Prostate gland (tissue), 2 donors: ENCODE measurements around the gene CHTOP. TPM values are rescaled to one million over a fixed set of nuclear protein-coding genes. Genes with fewer than 3 reads are reported as not detected.
A peak's percentile ranks its signal among the peaks of the same experiment; 100 is the strongest.
"Not testable (repeated sequence)": the region's sequence is repeated elsewhere in the genome, so short reads cannot be mapped to it uniquely, and the experiment has no call there.

Source experiments
- DNase-seq: peaks from one replicate; pipeline ENCODE4 v3.0.0-alpha.2; 2019; ENCODE audit warnings: low spot score
- H3K27ac ChIP-seq, 2 donors: fragments of 200-600 bp; sonication (generic); 2 replicates each; pipeline ENCODE4 v1.5.1; 2017 to 2019
- H3K27me3 ChIP-seq: fragments of 200-600 bp; sonication (generic); replicated peaks from 2 replicates; pipeline ENCODE4 v1.5.1; 2019; ENCODE audit not compliant: insufficient read depth
- H3K36me3 ChIP-seq, 2 donors: fragments of 200-600 bp; sonication (generic); 1 replicate in 1 of 2; 2 replicates in 1 of 2; pipeline versions ENCODE4 v1.5.1 to v1.8.1; 2017 to 2019
- H3K4me1 ChIP-seq: fragments of 200-600 bp; sonication (generic); replicated peaks from 2 replicates; pipeline ENCODE4 v1.5.1; 2019
- H3K4me3 ChIP-seq, 2 donors: fragments of 200-600 bp; sonication (generic); 2 replicates each; pipeline ENCODE4 v1.5.1; 2017 to 2019
- H3K9me3 ChIP-seq: fragments of 200-600 bp; sonication (generic); 2 replicates; pipeline ENCODE4 v1.5.1; 2017
- POLR2A ChIP-seq: fragments of 450-650 bp; IDR thresholded peaks from one replicate; pipeline ENCODE4 v1.6.1; 2016; ENCODE audit warnings: antibody characterized with exemption, mild to moderate bottlenecking
- POLR2AphosphoS5 ChIP-seq: sonication (generic); formaldehyde crosslinking; IDR thresholded peaks from one replicate; pipeline ENCODE4 v1.6.1; 2017; ENCODE audit warnings: antibody characterized with exemption
- WGBS: methylation state at CpG from one replicate; pipeline ENCODE4 v1.1.5; 2018; 5-methylcytosine and 5-hydroxymethylcytosine counted together
- intact Hi-C: fragments of 100-400 bp; cut with DNase I; formaldehyde crosslinking; loops from one replicate; pipeline ENCODE4 v1.14.2; 2022
- total RNA-seq, 2 donors: library from RNA; depleted of rRNA; stranded (reverse); fragments of >200 nt; gene quantifications; one replicate each; pipeline ENCODE4 v1.1.0, GENCODE V29; 2016
- TF ChIP-seq, protein P1 (sequence below), 4 experiments: fragments of 200-600 bp in 2 of 4; fragments of 450-650 bp in 2 of 4; sonication (generic) in 2 of 4; IDR thresholded peaks; 1 replicate in 3 of 4; 2 replicates in 1 of 4; pipeline ENCODE4 v1.5.1; 2016 to 2019; ENCODE audit warnings: antibody characterized with exemption in 4 of 4, mild to moderate bottlenecking in 2 of 4, moderate library complexity in 2 of 4

The CHTOP gene
- total RNA-seq, 2 donors from 2014 or later = 60.6 to 74.4 TPM

DNA sequence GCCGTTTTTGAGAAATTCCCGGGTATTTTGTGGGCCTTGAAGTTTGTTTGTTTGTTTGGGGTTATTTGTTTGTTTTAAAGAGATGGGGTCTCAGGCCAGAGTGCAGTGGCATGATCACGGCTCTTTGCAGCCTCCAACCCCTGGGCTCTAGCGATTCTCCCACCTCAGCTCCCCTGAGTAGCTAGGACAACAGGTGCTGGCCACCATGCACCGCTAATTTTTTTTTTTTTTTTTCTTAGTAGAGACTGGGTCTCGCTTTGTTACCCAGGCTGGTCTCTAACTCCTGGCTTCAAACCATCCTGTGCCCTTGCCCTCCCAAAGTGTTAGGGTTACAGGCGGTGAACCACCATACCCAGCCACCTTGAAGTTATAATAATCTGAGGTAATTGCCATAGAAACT, 2.0 kb downstream of the CHTOP start:
- intact Hi-C loops = loop anchor here (2.0 kb wide), 1 partner anchor 23 kb away; the partner anchor contains the start of gene SNAPIN
- Histone ChIP-seq H3K27me3 (no peaks in the 10 kb centered on the region), H3K36me3 (peaks cover 4 to 9% of the 10 kb centered on the region in 2 donors), H3K4me1 (no peaks in the 10 kb centered on the region), H3K9me3 (no peaks in the 10 kb centered on the region), H3K4me3 (peak overlapping the region in 1 of 2 donors; percentile 93), H3K27ac (no peak overlapping the region)
- TF ChIP-seq, protein P1, sequence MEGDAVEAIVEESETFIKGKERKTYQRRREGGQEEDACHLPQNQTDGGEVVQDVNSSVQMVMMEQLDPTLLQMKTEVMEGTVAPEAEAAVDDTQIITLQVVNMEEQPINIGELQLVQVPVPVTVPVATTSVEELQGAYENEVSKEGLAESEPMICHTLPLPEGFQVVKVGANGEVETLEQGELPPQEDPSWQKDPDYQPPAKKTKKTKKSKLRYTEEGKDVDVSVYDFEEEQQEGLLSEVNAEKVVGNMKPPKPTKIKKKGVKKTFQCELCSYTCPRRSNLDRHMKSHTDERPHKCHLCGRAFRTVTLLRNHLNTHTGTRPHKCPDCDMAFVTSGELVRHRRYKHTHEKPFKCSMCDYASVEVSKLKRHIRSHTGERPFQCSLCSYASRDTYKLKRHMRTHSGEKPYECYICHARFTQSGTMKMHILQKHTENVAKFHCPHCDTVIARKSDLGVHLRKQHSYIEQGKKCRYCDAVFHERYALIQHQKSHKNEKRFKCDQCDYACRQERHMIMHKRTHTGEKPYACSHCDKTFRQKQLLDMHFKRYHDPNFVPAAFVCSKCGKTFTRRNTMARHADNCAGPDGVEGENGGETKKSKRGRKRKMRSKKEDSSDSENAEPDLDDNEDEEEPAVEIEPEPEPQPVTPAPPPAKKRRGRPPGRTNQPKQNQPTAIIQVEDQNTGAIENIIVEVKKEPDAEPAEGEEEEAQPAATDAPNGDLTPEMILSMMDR (IDR thresholded peaks at IDR 0.05) = no peak
- TF ChIP-seq POLR2AphosphoS5 (no peak), POLR2A (no peak)
- WGBS = 84% methylated on average over 7 of the region's 7 CpGs
- DNase-seq = no peak

DNA sequence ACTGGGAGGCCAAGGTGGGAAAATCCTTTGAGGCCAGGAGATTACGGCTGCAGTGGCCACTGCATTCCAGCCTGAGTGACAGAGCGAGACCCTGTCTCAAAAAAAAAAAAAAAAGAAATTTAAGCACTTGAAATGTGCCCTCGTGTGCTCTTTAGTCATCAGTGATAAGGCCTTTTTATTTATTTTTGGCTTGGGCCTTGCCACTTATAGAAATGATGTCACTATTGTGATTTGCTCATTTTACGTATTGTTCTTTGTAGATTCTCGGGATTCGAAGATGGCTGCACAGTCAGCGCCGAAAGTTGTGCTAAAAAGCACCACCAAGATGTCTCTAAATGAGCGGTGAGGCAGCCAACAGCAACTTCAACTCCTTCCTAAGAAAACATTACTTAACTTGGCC, 2.4 kb downstream of the CHTOP start:
- peaks cover 4 to 9% of the 10 kb centered on the region in 2 donors for H3K36me3 ChIP-seq
- H3K4me1 ChIP-seq = no peaks in the 10 kb centered on the region

DNA sequence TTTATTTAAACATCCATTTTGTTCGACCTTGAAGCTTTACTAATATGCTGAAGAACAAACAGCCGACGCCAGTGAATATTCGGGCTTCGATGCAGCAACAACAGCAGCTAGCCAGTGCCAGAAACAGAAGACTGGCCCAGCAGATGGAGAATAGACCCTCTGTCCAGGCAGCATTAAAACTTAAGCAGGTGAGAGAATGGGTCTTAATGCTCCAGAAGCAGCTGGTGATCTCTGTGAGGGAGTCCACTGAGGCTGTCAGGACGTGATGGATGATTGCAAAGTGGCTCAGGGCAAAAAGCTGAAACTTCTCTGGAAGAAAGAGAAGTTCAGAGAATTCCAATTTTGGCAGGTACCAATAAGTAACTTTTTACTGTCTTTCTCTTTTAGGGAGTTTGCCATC, 4.4 kb downstream of the CHTOP start:
- Histone ChIP-seq H3K4me3 (no peak overlapping the region), H3K36me3 (peaks cover 6 to 17% of the 10 kb centered on the region in 2 donors), H3K27me3 (no peaks in the 10 kb centered on the region), H3K27ac (peak overlapping the region; percentile 12 to 20), H3K4me1 (no peaks in the 10 kb centered on the region), H3K9me3 (no peaks in the 10 kb centered on the region)
- no peak for DNase-seq
- WGBS = 63% methylated on average over 6 of the region's 6 CpGs
- intact Hi-C loops = no loop called here
- TF ChIP-seq, protein P1 (IDR thresholded peaks at IDR 0.05) = no peak

More for the DNA sequence above, 2.4 kb downstream of the CHTOP start:
- no peaks in the 10 kb centered on the region for H3K27me3 ChIP-seq
- H3K4me3 ChIP-seq = no peak overlapping the region
- 97% methylated on average over 9 of the region's 9 CpGs for WGBS
- intact Hi-C loops = no loop called here
- H3K27ac ChIP-seq = peak overlapping the region in 1 of 2 donors; percentile 24
- no peak for DNase-seq
- H3K9me3 ChIP-seq = no peaks in the 10 kb centered on the region
- TF ChIP-seq POLR2A = no peak
- TF ChIP-seq POLR2AphosphoS5 = no peak
- TF ChIP-seq, protein P1 (IDR thresholded peaks at IDR 0.05) = no peak

DNA sequence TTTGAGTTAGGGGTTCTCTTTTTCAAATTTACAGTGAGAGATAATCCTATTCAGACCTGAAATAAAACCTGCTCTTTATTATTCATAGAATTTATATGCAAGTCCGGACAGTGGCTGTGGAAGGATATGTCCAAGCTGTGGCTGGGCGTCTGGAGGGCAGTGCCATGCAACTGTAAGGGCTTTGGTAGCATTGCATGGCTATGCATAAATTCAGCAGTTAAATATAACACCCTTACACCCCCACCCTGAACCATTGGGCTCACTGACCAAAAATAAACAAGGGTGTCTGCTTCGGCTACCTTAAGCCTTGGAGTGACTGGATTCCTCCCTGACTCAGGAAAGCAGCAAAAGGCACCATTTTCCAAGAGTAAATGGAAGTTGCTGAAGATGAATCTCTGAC, 5.4 kb downstream of the CHTOP start:
- TF ChIP-seq, protein P1 (IDR thresholded peaks at IDR 0.05) = no peak
- TF ChIP-seq POLR2A = no peak

DNA sequence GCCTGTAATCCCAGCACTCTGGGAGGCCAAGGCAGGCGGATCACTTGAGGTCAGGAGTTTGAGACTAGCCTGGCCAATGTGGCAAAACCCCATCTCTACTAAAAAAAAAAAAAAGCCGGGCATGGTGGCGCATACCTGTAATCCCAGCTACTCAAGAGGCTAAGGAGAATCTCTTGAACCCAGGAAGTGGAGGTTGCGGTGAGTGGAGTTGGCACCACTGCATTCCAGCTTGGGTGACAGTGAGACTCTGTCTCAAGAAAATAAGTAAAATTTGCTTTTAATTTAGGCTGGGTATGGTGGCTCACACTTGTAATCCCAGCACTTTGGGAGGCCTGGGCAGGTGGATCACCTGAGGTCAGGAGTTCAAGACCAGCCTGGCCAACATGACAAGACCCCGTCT, 6.3 kb downstream of the CHTOP start:
- H3K36me3 ChIP-seq = peaks cover 6 to 20% of the 10 kb centered on the region in 2 donors
- H3K27me3 ChIP-seq, DNase-seq, H3K27ac ChIP-seq, intact Hi-C loops, H3K9me3 ChIP-seq, H3K4me1 ChIP-seq, H3K4me3 ChIP-seq: not testable (repeated sequence)
- 96% methylated on average over 5 of the region's 5 CpGs for WGBS

More for the DNA sequence above, 5.4 kb downstream of the CHTOP start:
- DNase-seq = no peak
- intact Hi-C loops = no loop called here
- Histone ChIP-seq H3K27me3 (no peaks in the 10 kb centered on the region), H3K36me3 (peaks cover 6 to 20% of the 10 kb centered on the region in 2 donors), H3K4me3 (no peak overlapping the region), H3K27ac (no peak overlapping the region), H3K9me3 (no peaks in the 10 kb centered on the region), H3K4me1 (no peaks in the 10 kb centered on the region)
- 74% methylated on average over 3 of the region's 3 CpGs for WGBS
